ENCODE measurements around the gene ANKK1.

The ANKK1 gene, protein sequence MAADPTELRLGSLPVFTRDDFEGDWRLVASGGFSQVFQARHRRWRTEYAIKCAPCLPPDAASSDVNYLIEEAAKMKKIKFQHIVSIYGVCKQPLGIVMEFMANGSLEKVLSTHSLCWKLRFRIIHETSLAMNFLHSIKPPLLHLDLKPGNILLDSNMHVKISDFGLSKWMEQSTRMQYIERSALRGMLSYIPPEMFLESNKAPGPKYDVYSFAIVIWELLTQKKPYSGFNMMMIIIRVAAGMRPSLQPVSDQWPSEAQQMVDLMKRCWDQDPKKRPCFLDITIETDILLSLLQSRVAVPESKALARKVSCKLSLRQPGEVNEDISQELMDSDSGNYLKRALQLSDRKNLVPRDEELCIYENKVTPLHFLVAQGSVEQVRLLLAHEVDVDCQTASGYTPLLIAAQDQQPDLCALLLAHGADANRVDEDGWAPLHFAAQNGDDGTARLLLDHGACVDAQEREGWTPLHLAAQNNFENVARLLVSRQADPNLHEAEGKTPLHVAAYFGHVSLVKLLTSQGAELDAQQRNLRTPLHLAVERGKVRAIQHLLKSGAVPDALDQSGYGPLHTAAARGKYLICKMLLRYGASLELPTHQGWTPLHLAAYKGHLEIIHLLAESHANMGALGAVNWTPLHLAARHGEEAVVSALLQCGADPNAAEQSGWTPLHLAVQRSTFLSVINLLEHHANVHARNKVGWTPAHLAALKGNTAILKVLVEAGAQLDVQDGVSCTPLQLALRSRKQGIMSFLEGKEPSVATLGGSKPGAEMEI

DNA sequence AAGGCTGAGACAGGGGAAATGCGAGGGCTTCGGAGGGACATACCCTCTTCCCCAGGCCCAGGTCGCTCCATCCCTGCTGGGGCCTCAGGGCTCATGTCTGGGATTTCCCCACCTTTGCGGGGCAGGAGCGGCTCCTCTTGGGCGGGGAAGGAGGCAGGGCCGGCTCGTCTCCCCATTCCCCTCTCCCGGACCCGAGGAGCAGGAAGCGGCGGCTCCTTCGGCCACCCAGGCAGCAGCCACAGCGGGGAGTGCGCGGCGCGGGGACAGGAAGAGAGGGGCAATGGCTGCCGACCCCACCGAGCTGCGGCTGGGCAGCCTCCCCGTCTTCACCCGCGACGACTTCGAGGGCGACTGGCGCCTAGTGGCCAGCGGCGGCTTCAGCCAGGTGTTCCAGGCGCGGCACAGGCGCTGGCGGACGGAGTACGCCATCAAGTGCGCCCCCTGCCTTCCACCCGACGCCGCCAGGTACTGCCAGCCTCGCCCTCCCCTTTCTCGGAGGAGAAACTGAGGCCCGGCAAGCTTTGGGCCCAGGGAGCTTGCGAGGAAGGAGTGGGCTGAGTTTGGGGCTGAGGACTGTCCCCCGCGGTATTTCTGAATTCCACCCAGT lies at the start of gene ANKK1:
ANKK1 (plus strand) TSS at position 175 of the 607 bp plus-strand sequence; CDS start at position 281, 106 bp downstream.
- no peak for DNase-seq (ENCODE audit: low spot score)
- ChIA-PET CTCF (no interaction called here), POLR2A (ENCODE audit: low non-redundant PET) (no interaction called here)
- no peak for TF ChIP-seq CTCF (conservative IDR thresholded peaks at IDR 0.05; ENCODE audit: low read depth)
- H3K27ac ChIP-seq, result peak within 1 kb of the TSS; percentile 5; the same call in 1 of the 2 replicates

- ChIA-PET POLR2A (ENCODE audit: low non-redundant PET) (no interaction called here), CTCF (no interaction called here)
- H3K27ac ChIP-seq, result no peak overlapping the region
- no peak for TF ChIP-seq CTCF (conservative IDR thresholded peaks at IDR 0.05; ENCODE audit: low read depth)
- DNase-seq (ENCODE audit: low spot score), result no peak
Observed at GRCh38 chr11:113338730-113339129, 48.8 kb upstream of the ANKK1 start.

DNA sequence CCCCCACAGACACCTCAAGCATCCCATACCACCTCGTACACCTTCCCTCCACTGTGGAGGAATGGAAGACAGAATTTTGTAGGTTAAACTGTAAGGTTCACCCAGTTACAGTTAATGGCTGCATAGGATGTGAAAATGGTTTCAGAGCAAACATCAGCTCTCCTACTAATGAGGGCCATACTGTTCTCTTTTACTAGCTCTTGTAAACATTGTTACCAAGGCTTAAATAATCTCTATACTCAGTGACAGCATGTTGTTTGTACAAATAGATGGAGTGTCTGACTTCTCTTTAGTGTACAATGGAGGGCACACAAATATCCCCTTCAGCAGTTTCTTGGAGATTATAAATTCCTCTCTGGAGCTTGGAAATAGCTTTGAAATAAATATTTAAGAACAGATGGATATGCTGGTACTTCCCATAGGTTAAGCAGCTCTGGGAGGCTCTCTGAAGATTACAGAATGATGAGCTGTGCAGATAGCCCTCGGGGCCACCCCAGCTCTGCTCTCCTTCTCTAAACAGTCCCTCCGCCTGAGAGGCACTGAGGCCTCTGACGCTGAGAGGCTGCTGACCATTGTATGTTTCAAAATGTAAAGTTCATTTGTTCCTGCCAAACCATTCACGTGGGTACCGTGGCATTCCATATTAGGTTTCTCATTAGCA lies 47.5 kb upstream of the ANKK1 start:
- ChIA-PET CTCF (no interaction called here), POLR2A (ENCODE audit: low non-redundant PET) (no interaction called here)
- no peak overlapping the region for H3K27ac ChIP-seq
- no peak for TF ChIP-seq CTCF (conservative IDR thresholded peaks at IDR 0.05; ENCODE audit: low read depth)
- no peak for DNase-seq (ENCODE audit: low spot score)

GRCh38 chr11:113341388-113342165 lies 46.0 kb upstream of the ANKK1 start:
- DNase-seq (ENCODE audit: low spot score), result no peak
- CTCF ChIA-PET, result no interaction called here
- no peak overlapping the region for H3K27ac ChIP-seq
- POLR2A ChIA-PET (ENCODE audit: low non-redundant PET), result no interaction called here
- TF ChIP-seq CTCF (conservative IDR thresholded peaks at IDR 0.05; ENCODE audit: low read depth), result no peak

GRCh38 chr11:113345978-113346377 lies 41.6 kb upstream of the ANKK1 start:
- ChIA-PET POLR2A (ENCODE audit: low non-redundant PET) (no interaction called here), CTCF (no interaction called here)

More at GRCh38 chr11:113345978-113346377, 41.6 kb upstream of the ANKK1 start:
- peak overlapping the region; percentile 74 for H3K27ac ChIP-seq
- peak; percentile 82 for DNase-seq (ENCODE audit: low spot score)
- no peak for TF ChIP-seq CTCF (conservative IDR thresholded peaks at IDR 0.05; ENCODE audit: low read depth)
